Measurements from ENCODE around the gene SPEM1.

DNA sequence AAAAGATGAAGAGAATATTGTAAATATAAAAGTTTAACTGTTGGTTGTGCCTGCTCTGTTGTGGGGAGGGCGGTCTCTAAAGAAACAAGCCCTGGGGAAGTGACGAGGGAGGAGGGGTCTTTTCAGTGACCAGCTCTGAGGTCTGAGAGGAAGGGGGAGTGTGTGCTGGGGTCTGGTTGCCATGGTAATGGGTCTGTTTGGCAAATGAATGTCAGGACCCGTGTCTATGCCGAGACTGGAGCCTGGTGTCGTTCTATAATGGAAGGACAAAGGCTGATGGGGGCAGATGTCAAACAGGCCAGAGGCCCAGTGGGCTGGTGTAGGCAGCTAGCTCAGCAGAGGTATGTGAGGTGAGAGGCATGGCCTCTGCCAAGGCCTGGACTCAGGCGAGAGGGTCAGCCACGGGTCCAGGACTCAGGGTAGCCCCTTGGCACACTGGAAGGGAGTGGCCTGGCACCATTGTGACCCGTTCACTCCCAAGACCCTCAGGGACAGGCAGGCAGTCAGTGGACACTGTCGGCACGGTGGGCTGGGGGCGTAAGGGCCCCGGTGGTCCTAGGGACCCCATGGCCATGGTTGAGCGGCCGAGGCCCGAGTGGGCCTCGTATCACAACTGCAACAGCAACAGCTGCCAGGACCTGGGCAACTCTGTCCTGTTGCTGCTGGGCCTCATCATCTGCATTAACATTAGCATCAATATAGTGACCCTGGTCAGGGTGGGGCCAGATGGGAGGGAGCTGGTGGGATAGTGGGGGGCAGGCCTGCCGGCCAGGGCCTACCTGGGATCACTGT is at the start of gene SPEM1:
- TF ChIP-seq, protein P1, sequence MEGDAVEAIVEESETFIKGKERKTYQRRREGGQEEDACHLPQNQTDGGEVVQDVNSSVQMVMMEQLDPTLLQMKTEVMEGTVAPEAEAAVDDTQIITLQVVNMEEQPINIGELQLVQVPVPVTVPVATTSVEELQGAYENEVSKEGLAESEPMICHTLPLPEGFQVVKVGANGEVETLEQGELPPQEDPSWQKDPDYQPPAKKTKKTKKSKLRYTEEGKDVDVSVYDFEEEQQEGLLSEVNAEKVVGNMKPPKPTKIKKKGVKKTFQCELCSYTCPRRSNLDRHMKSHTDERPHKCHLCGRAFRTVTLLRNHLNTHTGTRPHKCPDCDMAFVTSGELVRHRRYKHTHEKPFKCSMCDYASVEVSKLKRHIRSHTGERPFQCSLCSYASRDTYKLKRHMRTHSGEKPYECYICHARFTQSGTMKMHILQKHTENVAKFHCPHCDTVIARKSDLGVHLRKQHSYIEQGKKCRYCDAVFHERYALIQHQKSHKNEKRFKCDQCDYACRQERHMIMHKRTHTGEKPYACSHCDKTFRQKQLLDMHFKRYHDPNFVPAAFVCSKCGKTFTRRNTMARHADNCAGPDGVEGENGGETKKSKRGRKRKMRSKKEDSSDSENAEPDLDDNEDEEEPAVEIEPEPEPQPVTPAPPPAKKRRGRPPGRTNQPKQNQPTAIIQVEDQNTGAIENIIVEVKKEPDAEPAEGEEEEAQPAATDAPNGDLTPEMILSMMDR (IDR thresholded peaks at IDR 0.05): no peak
- TF ChIP-seq POLR2AphosphoS5 (IDR thresholded peaks at IDR 0.05): no peak
- TF ChIP-seq EP300 (IDR thresholded peaks at IDR 0.05): no peak
- TF ChIP-seq POLR2A (IDR thresholded peaks at IDR 0.05): no peak

Measured in gastroesophageal sphincter (tissue), 3 donors.